Measurements from ENCODE around the gene CCM2. TPM values are rescaled to one million over a fixed set of nuclear protein-coding genes. Genes with fewer than 3 reads are reported as not detected.
"Not testable (repeated sequence)": the region's sequence is repeated elsewhere in the genome, so short reads cannot be mapped to it uniquely, and the experiment has no call there.

The CCM2 gene
- total RNA-seq, 1 experiment from 2014 or later = 34.2 TPM

DNA sequence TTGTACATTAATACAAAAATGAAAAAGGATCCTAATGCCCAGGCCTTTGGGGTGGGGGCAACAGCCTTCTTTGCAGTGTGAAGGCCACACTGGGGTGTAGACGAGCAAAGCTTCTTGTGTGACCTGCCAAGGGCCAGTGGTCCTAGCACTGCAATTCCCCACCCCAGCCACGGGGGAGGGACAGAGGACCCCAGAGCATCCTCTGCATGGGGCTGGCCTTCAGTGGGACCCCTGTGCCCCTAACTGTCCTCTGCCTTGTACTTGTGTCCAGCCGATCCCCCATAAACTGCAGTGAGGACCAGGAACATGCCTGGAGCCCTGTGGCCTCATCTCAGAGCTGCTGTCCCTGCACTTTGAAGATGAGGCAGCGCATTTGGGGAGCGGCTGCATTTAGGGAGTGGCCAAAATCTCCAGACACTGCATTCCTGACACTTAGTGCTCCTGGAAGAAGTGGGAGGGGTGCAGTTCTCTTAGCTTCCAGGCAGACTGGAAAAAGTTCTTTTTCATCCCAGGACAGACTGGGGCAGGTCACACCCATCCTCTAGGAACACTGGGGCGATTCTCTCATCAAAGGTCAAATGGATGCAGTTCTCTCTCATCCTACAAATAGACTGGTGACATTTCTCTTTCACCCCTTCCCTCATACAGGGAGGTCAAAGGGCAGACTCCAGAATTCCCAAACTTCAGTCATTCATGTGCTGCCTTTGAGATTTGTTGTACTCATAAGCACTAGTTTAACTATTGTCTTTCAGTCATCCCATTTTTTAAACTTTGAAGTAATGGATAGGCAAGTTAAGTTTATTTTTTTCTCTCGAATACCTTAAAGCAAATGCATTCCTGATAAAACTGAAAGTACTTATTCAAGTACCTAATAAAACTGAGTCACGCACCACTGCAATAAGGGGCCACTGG lies 20.3 kb upstream of the CCM2 start:
- in situ Hi-C loops (cut with HindIII; ENCODE audit: low sequenced_read_pairs) = no loop called here
- no peak for DNase-seq (ENCODE audit: low spot score)

DNA sequence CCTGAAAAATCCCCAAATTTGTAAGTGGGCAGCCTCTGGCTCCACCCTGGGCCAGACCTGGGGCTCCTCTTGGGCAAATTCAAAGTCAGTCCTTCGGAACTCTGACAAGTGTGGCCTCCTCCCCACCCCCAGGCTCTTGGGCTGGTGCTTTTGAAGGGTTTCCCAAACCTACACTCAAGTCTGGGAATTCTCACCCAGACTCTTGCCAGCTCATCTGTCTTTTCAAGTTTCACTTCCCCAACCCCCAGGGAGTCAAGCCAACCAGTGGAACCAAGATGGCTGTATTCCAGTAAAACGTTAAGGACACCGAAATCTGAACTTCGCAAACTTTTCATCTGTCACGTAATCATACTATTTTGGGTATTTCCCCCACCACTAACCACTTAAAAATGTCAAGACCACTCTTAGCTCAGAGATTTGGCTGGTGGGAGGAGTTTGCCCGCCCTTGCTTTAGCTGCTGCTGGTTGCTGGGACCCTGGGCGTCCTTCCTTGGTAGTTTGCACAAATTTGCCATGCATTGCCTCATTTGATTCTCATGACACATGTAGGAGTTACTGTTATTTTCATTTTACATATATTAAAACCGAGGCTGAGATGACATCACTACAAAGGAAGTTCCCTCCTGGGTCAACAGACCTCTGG lies 19.5 kb upstream of the CCM2 start:
- DNase-seq (ENCODE audit: low spot score) = no peak
- in situ Hi-C loops (cut with HindIII; ENCODE audit: low sequenced_read_pairs) = no loop called here

DNA sequence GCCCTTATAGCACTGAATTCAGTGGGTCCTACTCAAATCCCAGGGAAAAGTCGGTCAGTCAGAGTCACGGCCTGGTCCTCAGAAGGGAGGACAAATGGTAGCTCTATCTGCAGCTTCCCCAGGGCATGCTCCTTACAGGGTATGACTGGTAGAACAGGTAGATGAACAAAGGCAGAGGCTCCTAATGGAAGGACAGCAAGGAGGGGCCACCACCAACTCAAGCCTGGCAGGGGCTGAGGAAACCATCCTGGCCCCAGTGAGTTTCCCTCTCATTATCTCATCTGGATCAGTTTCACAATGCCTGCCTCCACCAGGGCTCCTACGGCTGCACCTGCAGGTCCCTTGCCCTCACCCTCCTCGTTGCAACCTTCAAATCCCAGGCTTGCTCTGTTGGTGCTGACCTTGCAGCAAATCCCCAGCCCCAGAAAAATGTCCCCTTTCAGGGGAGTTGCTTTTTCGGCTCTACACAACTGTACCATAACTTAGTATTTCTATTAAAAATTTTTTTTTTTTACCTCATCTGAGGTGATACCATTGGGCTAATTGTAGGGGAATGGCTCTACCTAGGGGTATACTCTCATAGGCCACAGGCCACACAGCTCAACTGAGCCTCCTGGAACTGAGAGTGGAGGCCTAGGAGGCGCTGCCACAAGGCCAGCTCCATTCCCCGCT lies 18.8 kb upstream of the CCM2 start:
- in situ Hi-C loops (cut with HindIII; ENCODE audit: low sequenced_read_pairs) = no loop called here
- no peak for DNase-seq (ENCODE audit: low spot score)

DNA sequence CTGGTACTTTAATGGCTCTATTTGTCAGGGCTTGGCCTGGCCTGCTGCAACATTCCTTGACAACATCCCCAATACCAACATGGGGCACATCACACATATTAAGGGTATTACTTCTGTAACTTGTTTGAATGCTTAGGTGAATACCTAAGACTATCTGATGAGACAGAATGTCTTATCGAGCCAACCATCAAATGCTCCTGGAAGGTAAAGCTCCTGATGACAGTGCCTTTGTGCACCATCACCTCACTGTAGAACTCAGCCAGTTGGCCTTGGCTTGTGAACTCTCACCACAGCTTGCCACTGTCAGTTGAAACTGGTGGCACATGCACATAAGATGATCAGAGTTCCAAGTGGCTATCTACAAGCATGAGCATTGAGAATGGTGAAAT lies 17.5 kb upstream of the CCM2 start:
- in situ Hi-C loops (cut with HindIII; ENCODE audit: low sequenced_read_pairs) = no loop called here

DNA sequence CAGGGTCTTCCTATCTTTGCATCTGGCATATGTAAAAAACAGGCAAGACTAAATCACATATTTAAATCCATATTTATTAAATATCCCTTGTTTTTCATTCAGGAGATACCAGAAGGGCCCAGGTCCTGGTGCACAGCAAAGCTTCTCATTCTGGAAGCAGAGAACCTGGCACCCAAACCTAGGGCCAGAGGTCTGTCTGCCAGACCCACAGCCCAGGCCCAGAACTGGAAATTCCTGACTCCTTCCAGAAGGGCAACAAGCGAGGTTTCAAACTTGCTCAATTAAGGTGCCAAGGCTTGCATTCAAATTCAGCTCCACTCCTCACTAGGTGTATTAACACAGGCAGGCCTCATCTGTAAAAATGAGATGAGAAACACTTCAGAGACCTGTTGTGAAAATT lies 17.0 kb upstream of the CCM2 start:
- in situ Hi-C loops (cut with HindIII; ENCODE audit: low sequenced_read_pairs) = no loop called here
- no peak for DNase-seq (ENCODE audit: low spot score)

More for the DNA sequence above, 17.5 kb upstream of the CCM2 start:
- DNase-seq (ENCODE audit: low spot score) = no peak

DNA sequence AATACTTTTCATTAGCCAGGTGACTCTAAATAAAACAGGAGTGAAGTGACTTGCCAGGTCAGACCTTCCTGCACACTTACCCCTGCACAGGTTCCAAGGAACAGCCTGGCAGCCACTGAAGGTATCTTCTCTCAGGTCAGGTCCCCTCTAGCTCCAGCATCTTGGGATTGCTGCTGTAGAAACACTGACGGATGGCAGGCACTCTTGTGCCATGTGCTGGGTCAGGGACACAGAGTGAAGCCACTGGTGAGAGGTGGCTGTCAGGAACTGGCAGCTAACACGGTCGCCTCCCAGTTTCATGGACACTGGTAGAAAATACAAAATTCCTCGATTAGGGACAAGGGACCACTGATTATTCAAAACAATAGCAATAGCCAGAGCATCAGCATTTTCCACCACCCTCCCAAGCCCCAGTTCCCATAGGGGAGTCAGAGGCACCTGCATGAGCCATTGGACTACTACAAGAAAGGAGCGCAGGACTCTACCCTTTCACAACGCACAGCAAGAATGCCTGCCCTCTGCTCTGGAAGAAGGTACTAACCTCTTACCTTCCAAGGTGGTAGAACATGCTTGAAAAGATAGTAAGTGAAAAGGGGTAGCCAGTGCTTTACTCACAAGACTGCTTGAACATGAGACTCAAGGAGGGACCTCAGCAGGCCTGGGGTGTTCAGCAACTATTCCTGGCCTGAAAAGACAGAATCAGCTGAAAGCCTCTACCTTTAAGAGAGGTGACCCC lies 16.1 kb upstream of the CCM2 start:
- DNase-seq (ENCODE audit: low spot score) = no peak
- in situ Hi-C loops (cut with HindIII; ENCODE audit: low sequenced_read_pairs) = no loop called here

DNA sequence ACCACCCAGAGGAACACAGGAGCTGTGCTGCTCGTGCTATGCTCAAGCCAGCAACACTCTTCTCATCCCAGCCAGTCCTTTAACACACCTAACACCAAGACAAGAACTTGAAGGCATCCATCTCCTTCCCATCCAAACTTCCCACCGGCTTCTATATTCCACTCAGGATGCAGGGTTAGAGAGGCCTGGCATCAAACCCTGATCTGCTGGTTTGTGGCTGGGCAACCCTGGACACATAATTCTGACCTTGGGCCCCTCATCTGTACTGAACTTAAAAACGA lies 15.6 kb upstream of the CCM2 start:
- DNase-seq (ENCODE audit: low spot score) = no peak
- in situ Hi-C loops (cut with HindIII; ENCODE audit: low sequenced_read_pairs) = no loop called here

DNA sequence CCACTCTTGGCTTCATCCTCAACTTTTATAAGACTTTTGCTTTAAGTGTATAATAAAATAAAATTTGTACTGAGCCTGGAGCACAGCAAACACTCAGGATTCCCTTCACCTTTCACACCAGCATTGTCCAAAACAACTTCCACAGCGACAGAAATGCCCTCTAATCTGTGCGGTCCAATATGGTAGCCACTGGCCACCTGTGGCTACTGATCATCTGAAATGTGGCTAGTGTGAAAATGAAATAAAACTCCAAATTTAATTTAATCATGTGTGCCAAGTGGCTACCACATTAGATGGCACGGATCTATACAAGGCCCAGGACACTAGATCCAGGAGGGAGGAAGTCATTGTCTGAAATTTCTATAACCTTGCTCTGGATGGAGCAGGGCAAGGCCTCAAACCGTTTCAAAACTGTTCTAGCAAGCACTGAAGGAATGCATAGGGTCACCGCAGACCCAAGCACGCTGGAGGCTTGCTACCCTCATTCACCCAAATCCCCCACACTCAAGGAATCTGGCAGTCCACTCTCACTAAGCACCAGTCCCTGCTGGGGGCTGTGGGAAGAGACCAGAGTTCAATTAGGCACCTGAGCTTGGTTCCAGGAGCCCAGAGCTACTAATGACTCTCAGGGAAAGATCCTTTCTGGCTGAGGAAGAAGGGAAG lies 14.8 kb upstream of the CCM2 start:
- no peak for DNase-seq (ENCODE audit: low spot score)
- in situ Hi-C loops (cut with HindIII; ENCODE audit: low sequenced_read_pairs) = no loop called here

DNA sequence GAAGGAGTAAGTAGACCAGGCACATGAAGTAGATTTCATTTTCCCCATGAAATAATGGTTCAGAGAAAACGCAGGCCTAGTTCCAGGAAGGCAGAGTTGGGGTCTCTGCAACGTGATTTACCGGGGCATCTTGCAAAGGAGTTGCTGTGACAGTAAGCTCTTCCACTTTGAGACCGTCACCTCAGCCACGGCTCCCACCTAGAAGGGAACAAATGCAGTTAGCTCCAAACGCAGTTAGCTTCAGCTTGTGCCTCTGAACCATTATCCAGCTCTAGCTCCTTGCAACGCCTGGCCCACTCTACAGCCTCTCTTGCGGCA lies 14.1 kb upstream of the CCM2 start:
- DNase-seq (ENCODE audit: low spot score) = no peak
- in situ Hi-C loops (cut with HindIII; ENCODE audit: low sequenced_read_pairs) = no loop called here

DNA sequence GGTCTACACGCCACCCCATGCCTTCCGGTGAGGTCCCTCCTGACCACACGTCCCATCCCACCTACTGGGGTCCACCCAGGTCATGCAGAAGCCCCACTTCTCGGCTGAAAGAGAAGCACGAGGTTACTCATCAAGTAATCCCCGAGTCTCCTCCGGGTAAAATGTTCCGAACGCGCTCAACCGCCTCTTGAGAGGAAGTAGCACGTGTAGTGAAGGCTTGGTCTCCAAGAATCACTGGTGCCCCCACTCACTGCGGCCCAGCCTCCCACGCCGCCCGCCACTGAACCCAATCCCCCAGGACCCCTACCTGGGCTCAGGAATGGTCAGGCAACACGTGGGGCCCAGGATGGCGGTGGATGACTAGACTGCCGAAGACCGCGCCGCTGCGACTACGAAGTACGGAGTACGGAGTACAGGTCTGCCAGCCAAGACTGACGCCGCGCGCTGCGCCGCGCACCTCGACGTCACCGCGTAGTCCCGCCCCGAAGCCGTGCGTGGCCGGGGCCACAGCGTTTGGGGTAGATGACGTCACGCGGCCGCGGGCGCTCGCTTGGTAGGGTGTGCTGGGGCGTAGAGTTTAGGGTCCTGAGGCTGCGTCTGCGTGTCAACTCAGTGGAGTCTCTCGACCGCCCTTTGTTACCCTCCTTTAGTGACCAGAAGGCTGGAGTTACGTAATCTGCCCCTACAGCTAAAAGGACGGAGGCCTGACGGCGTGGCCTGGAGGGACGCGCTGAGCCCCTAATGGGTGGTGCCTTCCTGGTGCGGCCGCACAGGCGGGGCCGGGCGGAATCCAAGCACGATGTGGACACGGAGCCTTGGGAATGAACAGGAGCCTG lies 13.6 kb upstream of the CCM2 start:
- peak; percentile 94 for DNase-seq (ENCODE audit: low spot score)
- in situ Hi-C loops (cut with HindIII; ENCODE audit: low sequenced_read_pairs) = no loop called here

DNA sequence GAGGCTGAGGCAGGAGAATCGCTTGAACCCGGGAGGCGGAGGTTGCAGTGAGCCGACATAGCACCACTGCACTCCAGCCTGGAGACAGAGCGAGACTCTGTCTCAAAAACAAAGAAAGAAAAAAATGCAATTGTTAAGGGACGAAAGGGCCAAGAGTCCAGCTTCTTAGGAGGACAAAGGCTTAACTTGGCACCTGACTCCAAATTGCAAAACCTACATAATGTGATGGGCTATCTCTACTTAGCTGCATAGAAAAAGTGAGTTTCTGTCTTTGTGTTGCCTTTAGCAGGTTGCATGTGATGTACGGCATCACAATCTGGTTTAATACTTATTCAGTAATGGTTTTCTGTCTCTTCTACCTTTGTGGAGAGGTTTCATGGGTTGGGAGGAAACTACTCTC lies 12.5 kb upstream of the CCM2 start:
- no peak for DNase-seq (ENCODE audit: low spot score)
- in situ Hi-C loops (cut with HindIII; ENCODE audit: low sequenced_read_pairs) = no loop called here

DNA sequence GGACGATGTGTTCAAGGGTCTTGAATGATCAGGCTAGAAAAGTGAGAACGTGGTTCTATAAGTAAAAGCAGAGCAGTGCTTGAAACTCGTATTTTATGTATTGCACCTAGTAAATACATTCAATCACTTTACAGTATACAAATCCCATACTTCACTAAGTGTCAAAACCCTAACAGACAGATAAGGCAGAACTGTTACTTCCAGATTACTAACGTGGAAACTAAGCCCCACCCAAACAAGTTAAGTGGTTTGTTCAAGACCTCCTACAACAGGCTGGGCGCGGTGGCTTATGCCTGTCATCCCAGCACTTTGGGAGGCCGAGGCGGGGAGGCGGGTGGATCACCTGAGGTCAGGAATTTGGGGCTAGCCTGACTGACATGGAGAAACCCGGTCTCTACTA lies 12.0 kb upstream of the CCM2 start:
- no peak for DNase-seq (ENCODE audit: low spot score)
- in situ Hi-C loops (cut with HindIII; ENCODE audit: low sequenced_read_pairs) = no loop called here

DNA sequence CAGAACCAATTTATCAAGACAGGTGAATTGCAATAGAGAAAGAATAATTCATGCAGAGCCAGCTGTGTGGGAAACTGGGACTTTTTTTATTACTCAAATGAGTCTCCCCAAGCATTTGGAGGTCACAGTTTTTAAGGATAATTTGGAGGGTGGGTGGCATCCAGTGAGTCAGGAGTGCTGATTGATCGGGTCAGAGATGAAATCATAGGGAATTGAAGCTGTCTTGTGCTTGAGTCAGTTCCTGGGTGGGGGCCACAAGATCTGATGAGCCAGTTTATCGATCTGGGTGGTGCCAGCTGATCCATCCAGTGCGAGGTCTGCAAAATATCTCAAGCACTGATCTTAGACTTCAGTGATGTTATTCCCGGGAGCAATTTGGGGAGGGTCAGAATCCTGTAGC lies 11.3 kb upstream of the CCM2 start:
- DNase-seq (ENCODE audit: low spot score) = no peak
- in situ Hi-C loops (cut with HindIII; ENCODE audit: low sequenced_read_pairs) = no loop called here

DNA sequence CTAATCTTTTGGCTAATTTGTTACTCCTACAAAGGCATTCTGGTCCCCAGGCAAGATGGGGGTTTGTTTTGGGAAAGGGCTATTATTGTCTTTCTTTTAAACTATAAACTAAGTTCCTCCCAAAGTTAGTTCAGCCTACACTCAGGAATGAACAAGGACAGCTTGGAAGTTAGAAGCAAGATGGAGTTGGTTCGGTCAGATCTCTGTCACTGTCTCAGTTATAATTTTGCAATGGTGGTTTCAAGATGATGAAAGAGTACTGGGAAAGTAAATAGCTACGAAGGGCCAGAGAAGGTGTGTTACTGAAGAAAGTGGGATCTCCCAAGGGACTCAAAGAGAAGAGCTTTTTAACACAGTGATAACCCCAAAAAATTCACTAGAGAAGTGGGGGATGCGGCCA lies 10.9 kb upstream of the CCM2 start:
- no peak for DNase-seq (ENCODE audit: low spot score)
- in situ Hi-C loops (cut with HindIII; ENCODE audit: low sequenced_read_pairs) = no loop called here

DNA sequence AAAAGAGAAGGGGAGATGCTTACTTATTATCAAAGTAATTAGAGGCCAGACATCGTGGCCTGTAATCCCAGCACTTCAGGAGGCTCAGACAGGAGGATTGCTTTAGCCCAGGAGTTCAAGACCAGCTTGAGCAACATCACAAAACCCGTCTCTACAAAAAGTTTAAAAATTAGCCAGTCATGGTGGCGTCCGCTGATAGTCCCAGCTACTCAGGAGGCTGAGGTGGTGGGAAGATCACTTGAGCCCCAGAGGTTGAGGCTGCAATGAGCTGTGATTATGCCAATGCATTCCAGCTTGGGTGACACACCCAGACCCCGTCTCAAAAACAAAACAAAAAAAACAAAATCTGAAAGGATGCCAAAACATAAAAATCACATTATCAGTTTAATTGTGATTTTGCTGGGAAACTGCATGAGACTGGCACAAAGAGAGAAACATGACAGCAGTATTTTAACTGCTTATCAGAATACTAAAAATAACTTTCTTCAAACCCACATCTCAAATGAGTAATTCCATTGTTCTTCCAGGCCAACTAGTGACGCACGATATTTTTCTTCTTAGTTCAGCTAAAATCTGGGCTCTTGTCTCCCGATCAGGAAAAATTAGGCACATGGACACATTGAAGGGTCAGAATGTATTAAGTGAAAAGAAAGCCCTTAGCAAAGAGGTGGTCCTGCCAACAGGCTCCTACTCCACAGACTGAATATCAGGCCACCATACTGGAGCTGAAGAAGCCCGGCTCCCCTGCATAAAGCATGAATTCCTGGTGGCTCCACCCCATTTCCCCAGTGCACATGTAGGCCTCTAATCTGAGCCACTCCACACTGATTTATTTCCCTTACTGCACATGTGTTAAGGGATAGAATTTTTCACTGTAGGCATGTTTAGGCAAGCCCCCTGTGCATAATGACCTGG lies 9.6 kb upstream of the CCM2 start:
- in situ Hi-C loops (cut with HindIII; ENCODE audit: low sequenced_read_pairs) = no loop called here
- no peak for DNase-seq (ENCODE audit: low spot score)

DNA sequence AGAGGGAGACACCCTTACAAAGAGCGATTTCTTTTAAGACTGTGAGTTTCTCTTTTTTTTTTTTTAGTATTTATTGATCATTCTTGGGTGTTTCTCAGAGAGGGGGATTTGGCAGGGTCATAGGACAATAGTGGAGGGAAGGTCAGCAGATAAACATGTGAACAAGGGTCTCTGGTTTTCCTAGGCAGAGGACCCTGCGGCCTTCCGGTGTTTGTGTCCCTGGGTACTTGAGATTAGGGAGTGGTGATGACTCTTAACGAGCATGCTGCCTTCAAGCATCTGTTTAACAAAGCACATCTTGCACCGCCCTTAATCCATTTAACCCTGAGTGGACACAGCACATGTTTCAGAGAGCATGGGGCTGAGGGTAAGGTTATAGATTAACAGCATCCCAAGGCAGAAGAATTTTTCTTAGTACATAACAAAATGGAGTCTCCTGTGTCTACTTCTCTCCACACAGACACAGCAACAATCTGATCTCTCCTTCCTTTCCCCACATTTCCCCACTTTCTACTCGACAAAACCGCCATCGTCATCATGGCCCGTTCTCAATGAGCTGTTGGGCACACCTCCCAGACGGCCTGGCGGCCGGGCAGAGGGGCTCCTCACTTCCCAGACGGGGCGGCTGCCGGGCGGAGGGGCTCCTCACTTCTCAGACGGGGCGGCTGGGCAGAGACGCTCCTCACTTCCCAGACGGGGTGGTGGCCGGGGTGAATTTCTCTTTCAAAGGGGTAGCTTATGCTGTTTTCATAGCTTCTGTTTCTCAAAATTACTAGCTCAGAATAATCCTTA lies 7.8 kb upstream of the CCM2 start:
- in situ Hi-C loops (cut with HindIII; ENCODE audit: low sequenced_read_pairs); DNase-seq (ENCODE audit: low spot score): not testable (repeated sequence)

Data from G401 (cell line).